Measurements from ENCODE around the gene CHAT.

CHAT gene

DNA sequence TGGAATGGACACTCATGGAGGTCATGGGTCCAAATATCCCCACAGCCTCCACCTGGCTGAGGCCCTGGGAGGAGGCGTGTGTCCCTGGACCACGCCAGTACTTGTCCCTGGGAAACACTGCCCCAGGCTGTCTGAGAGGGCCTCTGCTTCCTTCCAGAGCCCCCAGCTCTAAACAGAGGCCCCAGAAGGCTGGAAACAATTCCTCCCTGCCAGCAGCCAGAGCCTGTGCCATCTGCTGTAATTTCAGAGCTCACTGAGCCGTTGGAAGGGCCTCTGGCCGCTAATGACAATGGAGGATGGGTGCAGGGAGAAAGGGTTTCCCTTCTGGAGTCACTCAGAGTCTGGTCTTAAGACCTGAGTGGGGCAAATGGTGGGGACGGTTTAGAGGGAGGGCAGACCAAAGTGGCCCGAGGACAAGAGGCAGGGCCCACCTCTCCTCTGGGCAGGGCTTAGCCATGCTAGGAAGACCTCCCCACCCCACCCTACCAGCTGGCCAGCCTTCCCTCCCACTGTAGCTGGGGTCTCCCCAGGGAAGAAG lies 7.1 kb downstream of the CHAT start:
- intact Hi-C loops (cut with DNase I) = no loop called here
- peak in 5 of 42 donors; percentile 1 to 14 (median 4) for DNase-seq

DNA sequence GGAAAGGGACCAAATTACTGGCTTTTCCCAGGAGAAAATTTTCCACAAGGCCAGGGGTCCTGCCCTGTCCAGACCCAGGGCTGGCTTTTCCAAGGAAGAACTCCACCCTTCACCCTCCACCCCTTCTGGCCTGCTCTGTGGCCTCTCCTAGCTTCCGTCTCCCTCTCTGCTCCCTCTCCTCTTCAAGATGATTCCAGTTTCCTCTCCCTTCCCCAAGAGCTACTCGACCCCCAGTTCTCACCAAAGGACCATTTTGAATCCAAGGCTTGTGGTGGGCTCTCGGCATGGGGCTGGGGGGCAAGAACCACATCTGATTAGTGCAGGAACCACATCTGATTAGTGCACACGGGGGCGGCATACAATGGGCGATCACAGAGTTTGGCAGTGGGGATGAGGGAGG lies 7.7 kb downstream of the CHAT start:
- intact Hi-C loops (cut with DNase I) = no loop called here
- peak in 2 of 42 donors; percentile 5 to 15 for DNase-seq

DNA sequence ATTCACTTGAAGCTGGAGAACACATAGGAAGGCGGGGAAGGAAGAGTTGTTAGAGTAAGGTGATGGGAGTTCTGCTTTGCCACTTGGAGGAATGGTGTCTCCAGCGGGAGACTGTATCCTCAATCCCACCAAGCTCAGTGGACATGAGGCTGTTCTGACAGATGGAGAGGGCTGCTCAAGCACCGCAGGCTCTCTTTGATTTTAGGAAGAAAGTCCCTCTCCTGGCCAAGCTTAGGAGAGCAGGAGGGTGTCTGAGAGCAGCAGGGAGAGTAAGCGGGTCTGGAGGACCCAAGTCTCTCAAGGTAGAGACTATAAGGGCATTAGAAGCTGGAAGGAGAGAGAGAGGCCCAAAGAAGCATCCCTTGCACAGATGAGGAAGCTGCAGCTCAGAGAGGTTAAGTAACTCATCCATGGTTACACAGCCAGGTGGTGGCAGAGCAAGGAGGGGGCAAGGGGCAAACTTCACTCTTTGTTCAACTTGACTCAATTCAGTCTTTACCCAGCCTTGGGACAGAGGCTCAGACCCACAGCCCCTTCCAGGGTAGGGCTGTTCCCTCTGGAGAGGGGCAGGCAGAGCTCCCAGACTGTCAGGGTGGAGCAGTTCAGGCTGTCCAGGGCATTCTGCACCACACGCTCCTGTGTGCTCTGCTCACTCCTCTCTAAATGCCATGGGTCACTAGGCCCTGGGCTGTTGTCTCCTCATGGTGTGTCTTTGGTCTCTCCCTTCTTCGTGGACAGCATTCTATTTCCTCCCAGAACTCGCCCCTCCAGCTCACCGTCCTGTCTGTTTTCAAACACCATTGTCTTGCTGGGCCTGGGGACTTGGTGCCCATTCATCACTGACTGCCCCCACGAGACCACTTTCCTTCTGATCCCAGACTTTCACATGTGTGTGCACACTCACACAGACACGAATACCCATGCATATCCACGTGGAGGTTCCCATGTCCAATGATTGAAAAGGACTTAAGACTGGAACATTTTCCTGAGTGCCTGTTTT lies 8.9 kb downstream of the CHAT start:
- peak in 4 of 42 donors; percentile 0 to 22 (median 12) for DNase-seq
- intact Hi-C loops (cut with DNase I) = no loop called here

DNA sequence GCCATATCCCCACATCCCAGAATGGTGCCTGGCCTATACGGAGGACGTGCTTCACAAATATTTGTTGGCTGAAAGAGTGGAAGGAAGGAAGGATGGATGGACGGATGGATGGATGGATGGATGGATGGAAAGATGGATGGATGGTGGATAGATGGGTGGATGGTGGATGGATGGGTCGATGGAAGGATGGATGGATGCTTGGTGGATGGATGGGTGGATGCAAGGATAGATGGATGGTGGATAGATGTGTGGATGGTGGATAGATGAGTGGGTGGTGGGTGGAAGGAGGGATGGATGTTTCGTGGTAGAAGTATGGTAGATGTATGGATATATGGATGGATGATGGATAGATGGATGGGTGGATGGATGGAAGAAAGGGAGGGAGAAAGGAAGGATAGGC lies 10.8 kb downstream of the CHAT start:
- intact Hi-C loops (cut with DNase I) = no loop called here
- peak in 1 of 42 donors; percentile 6 for DNase-seq

DNA sequence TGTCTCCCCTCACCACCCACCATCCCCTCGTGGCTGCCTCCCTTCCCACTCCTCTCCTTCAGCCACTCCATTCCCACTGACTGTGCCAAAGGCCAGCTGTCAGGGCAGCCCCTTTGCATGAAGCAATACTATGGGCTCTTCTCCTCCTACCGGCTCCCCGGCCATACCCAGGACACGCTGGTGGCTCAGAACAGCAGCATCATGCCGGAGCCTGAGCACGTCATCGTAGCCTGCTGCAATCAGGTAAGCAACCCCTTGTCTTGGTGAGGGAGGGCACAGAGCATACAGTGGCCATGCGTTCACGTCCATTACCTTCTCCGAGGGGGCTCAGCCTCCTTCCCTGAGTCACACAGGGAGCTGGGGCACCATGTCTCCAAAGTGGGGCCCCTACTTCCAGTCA lies 11.6 kb downstream of the CHAT start:
- intact Hi-C loops (cut with DNase I) = no loop called here
- DNase-seq = peak in 3 of 42 donors; percentile 0 to 37 (median 9)

DNA sequence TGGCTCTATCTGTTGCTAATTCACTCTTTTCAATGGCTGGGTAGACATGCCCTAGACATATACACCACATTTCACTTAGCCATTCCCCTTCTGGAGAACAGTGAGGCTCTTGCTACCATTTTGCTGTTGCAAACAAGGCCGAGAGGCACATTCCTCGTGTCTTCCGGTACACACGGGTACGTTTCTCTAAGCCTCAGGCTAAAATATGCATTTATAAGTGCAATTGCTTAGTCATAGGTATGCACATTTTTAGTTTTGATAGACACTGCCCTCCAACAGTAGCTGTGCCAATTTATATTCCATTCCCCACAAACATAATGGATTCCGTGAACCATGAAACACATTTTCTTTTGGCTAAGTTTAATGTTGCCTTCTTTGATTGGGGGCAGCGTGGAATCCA lies 13.2 kb downstream of the CHAT start:
- peak in 1 of 42 donors; percentile 7 for DNase-seq
- intact Hi-C loops (cut with DNase I) = no loop called here

DNA sequence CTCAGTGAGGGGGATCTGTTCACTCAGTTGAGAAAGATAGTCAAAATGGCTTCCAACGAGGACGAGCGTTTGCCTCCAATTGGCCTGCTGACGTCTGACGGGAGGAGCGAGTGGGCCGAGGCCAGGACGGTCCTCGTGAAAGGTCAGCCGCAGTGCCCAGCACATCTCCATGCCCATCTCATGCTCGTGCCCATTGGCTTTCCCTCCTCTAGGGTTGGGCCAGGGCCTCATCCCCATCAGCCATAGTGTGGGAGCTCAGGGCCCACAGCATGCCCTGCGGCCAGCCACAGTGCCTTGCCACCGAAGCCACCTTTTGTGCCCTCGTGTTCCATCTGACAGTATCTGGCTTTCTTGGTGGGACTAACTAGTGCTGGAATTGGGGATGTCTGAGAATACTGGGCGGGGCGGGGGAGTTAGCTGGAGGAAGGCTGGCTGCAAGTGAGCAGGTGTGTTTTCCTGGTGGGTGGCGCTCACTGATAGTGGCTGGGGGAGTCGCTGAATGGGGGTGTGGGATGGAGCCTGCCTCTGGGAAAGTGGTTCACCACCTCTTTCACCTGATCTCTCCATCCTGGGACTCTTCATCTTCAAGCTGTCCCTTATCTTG lies 13.9 kb downstream of the CHAT start:
- intact Hi-C loops (cut with DNase I) = no loop called here
- peak in 5 of 42 donors; percentile 3 to 18 (median 10) for DNase-seq

DNA sequence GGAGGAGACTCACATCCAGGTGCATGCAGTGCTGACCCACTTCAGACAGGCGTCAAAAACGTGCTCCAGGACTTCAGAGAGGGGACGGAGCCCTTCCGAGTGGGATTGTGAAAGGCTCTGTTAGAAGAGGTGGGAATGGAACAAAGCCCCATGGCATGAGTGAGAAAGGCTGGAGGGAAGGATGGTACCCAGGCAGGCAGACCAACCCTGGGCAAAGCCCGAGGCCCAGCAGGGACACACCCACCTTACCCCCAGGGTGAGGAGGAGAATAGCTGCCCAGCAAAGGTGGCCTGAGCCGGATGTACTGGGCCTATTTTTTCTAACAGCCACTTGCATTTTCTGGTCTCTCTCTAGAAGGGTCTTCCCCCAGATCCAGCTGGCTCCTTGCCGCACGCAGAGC lies 14.8 kb downstream of the CHAT start:
- DNase-seq = peak in 4 of 42 donors; percentile 1 to 32 (median 8)
- intact Hi-C loops (cut with DNase I) = no loop called here

DNA sequence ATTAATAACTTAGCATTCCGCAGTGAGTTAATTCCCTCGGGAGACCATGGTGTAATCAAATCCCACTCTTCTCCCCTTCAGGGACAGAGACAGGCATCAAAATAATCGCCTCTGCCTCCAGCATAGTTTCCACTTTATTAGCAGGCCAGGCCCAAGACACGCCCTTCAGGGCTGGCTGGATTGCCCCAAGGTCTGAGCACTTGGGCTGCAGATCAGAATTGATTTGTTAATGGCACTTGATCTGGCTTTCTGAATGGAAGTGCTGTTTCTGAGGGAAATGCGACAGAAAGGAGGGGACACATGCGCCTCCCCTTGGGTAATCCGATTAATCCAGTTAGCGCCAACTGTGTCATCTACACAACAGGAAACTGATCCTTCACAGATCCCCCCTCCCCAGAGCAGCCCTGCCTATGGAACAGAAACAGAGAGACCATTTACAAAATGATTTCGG lies 15.6 kb downstream of the CHAT start:
- intact Hi-C loops (cut with DNase I) = no loop called here
- DNase-seq = peak in 2 of 42 donors; percentile 1 to 5

DNA sequence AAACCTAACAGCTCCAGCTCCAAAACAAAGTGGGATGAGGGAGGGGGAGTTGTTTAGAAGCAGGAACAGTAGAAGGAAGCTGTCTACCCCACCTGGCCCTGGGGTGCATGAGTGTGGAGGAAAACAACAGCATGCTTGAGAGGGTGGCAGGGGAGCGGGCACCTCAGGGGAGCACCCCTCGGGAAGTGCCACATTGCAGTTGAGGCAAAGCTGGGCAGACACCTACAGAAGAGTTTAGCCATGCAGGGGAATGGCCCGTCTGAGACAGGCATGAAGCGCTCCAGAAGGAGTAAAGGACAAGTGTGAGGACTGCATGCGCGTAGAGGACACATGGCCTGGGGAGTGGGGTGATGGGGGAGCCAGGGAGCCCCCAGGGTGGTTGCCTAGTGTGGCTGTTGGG lies 18.1 kb downstream of the CHAT start:
- intact Hi-C loops (cut with DNase I) = no loop called here
- peak in 4 of 42 donors; percentile 1 to 14 (median 5) for DNase-seq

DNA sequence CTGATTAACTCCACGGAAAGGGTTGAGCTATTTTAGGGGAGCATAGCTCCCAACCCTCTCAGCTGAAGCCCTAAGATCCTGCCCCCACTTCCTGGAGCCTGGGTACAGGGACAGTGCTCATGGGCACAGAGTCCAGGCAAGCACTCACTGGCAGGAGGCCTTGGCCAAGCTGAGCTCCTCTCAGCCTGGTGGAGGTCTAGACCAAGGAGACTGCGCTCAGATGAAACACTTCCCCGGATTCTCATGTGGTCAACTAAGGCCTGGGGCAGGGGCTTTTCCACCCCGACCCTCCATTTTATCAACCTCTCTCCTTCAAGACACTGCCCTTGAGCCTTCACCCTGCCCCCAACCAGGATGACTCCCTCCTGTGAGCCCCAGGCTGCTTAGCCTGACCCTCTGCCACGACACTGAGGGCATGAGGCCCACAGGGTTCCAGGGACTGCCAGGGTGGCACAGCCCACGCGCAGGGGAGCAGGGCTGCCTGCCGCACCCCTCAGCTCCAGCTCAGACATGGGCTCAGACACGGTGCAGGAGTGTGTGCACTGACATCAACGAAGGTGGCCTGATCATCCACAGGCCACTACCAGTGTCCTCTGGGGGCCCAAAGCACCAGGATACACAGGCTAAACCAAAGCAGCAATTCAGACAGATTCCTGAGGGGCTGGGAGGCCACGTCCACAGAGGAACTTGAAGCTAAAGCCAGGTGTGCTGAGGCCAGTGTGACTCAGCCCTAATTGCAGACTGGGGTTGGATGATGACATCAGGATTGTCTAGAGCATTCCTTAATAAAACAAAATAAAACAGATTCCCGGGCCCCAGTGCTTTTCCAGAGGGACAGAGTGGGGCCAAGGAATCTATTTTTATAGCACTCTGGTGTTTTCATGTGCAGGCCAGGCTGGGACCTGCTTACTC lies 18.8 kb downstream of the CHAT start:
- DNase-seq = peak in 4 of 42 donors; percentile 1 to 19 (median 5)
- intact Hi-C loops (cut with DNase I) = no loop called here

DNA sequence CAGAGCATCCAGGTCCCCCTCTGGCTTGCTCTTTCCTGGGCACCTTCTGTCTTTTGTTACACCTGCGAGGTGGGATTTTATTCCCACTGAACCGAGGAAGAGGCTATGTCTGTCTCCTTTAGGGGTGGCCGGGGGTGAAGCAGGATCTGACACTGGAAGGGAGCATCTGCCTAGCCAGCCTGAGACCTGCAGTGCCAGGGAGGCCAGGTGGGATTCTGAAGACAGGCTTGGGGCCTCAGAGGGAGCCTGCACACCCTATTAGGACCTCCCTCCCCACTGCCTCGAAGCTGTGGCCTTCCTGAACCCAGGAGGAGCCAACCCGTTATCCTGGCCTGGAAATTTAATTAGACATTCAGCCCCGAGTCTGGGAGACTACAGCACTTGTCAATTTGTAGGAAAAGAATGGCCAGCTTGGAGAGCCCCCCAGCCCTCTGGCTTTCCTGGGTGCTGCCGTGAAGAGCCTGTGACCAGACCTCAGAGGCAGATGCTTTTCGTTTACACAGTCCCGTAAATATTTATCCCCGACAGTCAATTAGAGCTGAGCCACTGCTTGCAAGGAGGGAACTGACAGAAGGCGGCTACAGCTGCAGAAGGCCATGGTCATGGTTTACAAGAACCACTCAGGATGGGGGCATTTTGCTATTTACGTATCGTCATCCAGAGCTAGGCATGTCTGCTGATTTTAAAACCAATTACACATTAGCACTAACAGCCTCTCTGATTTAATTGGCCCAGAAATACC lies 19.7 kb downstream of the CHAT start:
- intact Hi-C loops (cut with DNase I) = no loop called here
- DNase-seq = peak in 4 of 42 donors; percentile 2 to 38 (median 8)

DNA sequence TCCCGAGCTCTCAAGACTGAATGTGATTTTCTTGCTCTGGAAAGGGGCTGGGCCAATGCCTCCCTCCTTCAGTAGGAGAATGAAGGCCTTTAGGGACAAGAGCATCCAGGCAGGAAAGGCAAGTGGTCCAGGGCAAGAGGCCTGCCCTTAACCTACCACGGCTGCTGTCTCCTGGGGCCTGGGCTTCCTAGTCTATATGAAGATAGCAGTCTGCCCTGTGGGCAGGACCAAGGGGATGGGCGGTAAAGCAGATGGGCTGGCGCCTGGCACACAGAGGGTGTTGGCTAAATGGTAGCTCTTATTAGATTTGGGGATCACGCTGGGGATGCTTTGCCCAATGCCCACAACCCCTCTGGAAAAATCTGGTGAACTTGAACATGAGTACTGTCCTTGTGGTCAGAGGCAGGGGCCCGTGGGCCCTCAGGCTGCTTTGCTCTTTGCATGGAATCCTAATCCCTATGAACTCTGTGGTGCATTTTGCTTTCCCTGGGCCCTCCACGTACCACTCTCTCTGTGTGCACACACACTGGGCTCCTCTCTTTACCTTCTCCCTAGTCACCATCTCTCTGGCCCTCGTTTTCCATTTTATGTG lies 20.3 kb downstream of the CHAT start:
- intact Hi-C loops (cut with DNase I) = no loop called here
- peak in 6 of 42 donors; percentile 1 to 26 (median 7) for DNase-seq

DNA sequence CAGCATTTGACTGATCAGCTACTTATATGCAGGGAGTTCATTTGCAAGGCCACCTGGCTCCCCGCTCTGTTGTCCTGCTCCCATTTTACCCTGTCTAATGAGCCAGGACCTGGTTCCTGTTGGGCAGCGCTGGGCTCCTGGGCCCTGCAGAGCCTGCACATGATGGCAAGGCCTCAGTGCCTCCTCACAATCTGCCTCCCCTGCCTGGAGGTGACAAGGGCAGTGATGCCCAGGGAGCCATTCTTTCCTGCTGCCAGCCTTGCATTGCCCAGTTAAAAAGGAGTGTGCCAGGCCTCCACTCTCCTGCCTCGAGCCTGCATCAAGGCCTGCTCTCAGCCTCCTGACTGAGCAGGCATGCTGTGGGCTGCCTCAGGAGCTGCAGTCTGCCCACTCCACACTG lies 28.5 kb downstream of the CHAT start:
- intact Hi-C loops (cut with DNase I) = no loop called here
- peak in 3 of 42 donors; percentile 9 to 16 (median 10) for DNase-seq

DNA sequence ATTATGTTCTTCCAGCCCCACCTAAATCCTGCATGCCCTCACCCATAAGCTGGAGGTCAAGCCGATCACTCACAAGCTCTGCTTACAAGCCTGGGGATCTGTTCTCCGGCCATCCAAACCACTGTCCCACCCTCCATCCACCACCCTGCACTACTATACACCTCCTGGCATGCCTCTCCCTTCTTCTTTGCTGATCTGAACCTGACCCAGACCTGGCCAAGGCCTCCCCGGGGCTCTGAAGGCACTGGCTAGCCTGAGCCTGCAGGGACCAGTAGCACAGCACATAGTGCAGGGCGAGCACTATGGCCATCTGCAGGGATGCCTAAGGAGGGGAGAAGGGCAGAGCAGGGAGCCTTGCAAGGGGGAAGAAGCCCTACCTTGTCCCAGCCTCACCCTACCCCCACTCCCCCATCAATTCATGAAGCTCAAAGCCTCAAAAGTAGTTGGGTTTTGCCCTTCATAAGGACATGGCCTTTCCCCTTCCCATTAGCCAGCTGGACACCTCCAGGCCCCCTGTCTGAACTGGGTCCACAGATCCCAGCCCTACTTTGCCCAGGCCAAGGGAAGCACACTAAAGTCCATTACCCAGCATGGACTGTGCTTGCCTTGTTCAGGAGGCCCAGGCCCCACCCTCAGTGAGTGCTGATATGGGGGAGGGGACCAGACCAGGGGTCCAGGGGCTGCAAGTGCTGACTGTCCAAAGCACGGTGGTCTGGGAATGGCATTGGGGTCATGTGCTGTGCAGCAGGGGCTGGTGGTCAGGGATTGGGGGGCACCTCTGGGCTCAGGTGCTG lies 29.6 kb downstream of the CHAT start:
- DNase-seq = peak in 2 of 42 donors; percentile 6 to 19
- intact Hi-C loops (cut with DNase I) = no loop called here

DNA sequence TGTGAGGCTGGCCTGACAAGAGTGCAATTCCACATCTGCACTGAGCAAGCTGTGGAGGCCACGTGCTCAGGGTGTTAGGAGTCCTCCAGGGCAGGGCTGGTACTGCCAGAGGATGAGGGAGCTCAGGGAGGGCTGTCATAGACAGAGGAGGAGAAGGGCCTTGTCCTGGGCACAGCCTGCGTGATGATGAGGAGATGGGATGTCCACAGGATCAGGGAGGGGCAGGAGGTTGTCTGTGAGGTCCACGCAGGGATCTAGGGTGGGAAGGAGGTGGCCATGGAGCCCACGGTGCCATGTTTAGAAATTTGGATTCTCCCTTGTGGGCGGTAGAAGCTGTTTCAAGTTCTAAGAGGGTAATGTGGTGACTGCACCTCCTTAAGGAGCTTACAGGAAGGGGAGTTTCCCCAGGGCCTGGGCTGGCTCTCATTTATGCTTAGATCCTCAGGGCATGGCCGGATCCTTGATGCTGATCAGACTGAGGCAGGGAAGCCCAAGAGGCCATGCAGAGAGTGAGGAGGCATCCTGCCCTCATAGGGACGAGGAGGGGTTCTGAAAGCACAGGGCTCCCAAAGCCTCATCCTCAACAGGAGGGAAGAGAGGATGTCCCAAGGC lies 30.3 kb downstream of the CHAT start:
- peak in 2 of 42 donors; percentile 1 to 10 for DNase-seq
- intact Hi-C loops (cut with DNase I) = no loop called here

All from head of caudate nucleus (tissue), 42 donors.